Measurements from ENCODE around the gene STOML3.
"Not testable (repeated sequence)": the region's sequence is repeated elsewhere in the genome, so short reads cannot be mapped to it uniquely, and the experiment has no call there.

DNA sequence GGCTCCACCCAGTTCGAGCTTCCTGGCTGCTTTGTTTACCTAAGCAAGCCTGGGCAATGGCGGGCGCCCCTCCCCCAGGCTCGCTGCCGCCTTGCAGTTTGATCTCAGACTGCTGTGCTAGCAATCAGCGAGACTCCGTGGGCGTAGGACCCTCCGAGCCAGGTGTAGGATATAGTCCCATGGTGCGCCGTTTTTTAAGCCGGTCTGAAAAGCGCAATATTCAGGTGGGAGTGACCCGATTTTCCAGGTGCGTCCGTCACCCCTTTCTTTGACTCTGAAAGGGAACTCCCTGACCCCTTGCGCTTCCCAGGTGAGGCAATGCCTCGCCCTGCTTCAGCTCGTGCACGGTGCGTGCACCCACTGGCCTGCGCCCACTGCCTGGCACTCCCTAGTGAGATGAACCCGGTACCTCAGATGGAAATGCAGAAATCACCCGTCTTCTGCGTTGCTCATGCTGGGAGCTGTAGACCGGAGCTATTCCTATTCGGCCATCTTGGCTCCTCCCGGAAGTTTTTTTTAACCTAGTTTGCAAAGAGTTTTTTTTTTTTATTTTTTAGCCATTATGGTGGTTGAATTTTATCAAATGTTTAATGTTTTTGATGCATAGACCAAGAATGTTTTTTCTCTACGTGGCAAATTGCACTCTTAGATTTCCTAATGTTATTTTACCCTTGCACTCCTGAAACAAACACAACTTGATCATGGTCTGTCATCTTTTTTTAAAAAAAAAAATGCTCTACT lies 15.9 kb upstream of the STOML3 start:
- not testable (repeated sequence) for TF ChIP-seq POLR2AphosphoS5, POLR2A (IDR thresholded peaks at IDR 0.05; ENCODE audit: low read depth, low read length)

All from GM12892 (cell line).